HepG2 (cell line): Measurements from ENCODE around the gene SEPTIN2. TPM values are rescaled to one million over a fixed set of nuclear protein-coding genes. Genes with fewer than 3 reads are reported as not detected.

ENCODE experiments used
- ASH2L ChIP-seq: fragments of 300-600, 200-600 bp; sonication (generic); IDR thresholded peaks from 2 replicates; pipeline ENCODE4 v1.7.0; 2017; ENCODE audit warnings: low read depth, mild to moderate bottlenecking, moderate library complexity, mixed read lengths, low read length; ENCODE audit not compliant: insufficient read length
- FOXP1 ChIP-seq, 2 experiments: fragments of 450-650 bp in 1 of 2; IDR thresholded peaks; 2 replicates each; pipeline ENCODE4 v1.6.1; 2017 to 2018; ENCODE audit warnings: antibody characterized with exemption in 1 of 2
- GPN1 ChIP-seq: sonication (generic); formaldehyde crosslinking; IDR thresholded peaks from 2 replicates; pipeline ENCODE4 v1.5.1; 2020; ENCODE audit warnings: missing genetic modification reagents, borderline replicate concordance
- MAFK ChIP-seq, 2 experiments: IDR thresholded peaks in 1 of 2; conservative IDR thresholded peaks in 1 of 2; 2 replicates each; pipeline ENCODE4 v1.6.1; 2011; ENCODE audit warnings: improper control_type of control experiment in 2 of 2, low read length in 2 of 2
- NFE2L1 ChIP-seq: sonication (generic); formaldehyde crosslinking; IDR thresholded peaks from 2 replicates; pipeline ENCODE4 v1.4.0; 2020; ENCODE audit warnings: missing genetic modification reagents, mild to moderate bottlenecking, borderline replicate concordance
- NFE2L2 ChIP-seq: fragments of 150-350 bp; IDR thresholded peaks from 2 replicates; pipeline ENCODE4 v1.6.1; 2014; ENCODE audit warnings: low read length
- PPARG ChIP-seq: conservative IDR thresholded peaks from 2 replicates; pipeline ENCODE4 v1.6.1; 2016; ENCODE audit warnings: missing biosample characterization, missing genetic modification reagents
- RAD21 ChIP-seq: fragments of 450-650 bp; formaldehyde crosslinking; IDR thresholded peaks from 2 replicates; pipeline ENCODE4 v1.5.0; 2020; ENCODE audit warnings: mild to moderate bottlenecking
- SP1 ChIP-seq, 2 experiments: fragments of 450-650 bp in 1 of 2; sonication (generic) in 1 of 2; formaldehyde crosslinking in 1 of 2; IDR thresholded peaks; 2 replicates each; pipeline versions ENCODE4 v1.4.0 to v1.6.1; 2016 to 2020; ENCODE audit warnings: missing genetic modification reagents in 1 of 2
- SP2 ChIP-seq: sonication (generic); formaldehyde crosslinking; IDR thresholded peaks from 2 replicates; pipeline ENCODE4 v1.5.1; 2020; ENCODE audit warnings: mild to moderate bottlenecking, missing genetic modification reagents
- THYN1 ChIP-seq: sonication (generic); formaldehyde crosslinking; IDR thresholded peaks from 2 replicates; pipeline ENCODE4 v1.8.1; 2023; ENCODE audit warnings: low read depth, mild to moderate bottlenecking, moderate library complexity, missing genetic modification reagents, borderline replicate concordance
- TRIM24 ChIP-seq: sonication (generic); formaldehyde crosslinking; IDR thresholded peaks from 2 replicates; pipeline ENCODE4 v1.8.0; 2022; ENCODE audit warnings: mild to moderate bottlenecking, missing genetic modification reagents
- ZC3H4 ChIP-seq: sonication (generic); formaldehyde crosslinking; IDR thresholded peaks from 2 replicates; pipeline ENCODE4 v1.4.0; 2020; ENCODE audit warnings: missing genetic modification reagents, borderline replicate concordance
- ZFP41 ChIP-seq: sonication (generic); formaldehyde crosslinking; IDR thresholded peaks from 2 replicates; pipeline ENCODE4 v1.4.0; 2020; ENCODE audit warnings: mild to moderate bottlenecking, missing genetic modification reagents, borderline replicate concordance
- ZNF225 ChIP-seq: sonication (generic); formaldehyde crosslinking; IDR thresholded peaks from 2 replicates; pipeline ENCODE4 v1.4.0; 2020; ENCODE audit warnings: mild to moderate bottlenecking, missing genetic modification reagents
- ZNF34 ChIP-seq: sonication (generic); formaldehyde crosslinking; IDR thresholded peaks from 2 replicates; pipeline ENCODE4 v1.4.0; 2020; ENCODE audit warnings: mild to moderate bottlenecking, missing genetic modification reagents, borderline replicate concordance
- ZZZ3 ChIP-seq: sonication (generic); formaldehyde crosslinking; IDR thresholded peaks from 2 replicates; pipeline ENCODE4 v1.4.0; 2020; ENCODE audit warnings: missing genetic modification reagents, mild to moderate bottlenecking, borderline replicate concordance
- polyA plus RNA-seq, 8 experiments: library from polyadenylated mRNA; depleted of rRNA in 3 of 8; stranded (reverse) in 7 of 8; unstranded in 1 of 8; fragments of >200 nt; fragmentation: Illumina TruSeq in 4 of 8; extraction: Trizol in 4 of 8; gene quantifications; 2 replicates each; pipeline versions ENCODE4 v1.2.1 to v1.2.3, GENCODE V29; 2011 to 2016; ENCODE audit warnings: low read depth in 4 of 8, missing spikeins in 1 of 8, mixed read lengths in 1 of 8; ENCODE audit not compliant: insufficient read depth in 1 of 8
- total RNA-seq, 5 experiments: library from RNA; depleted of rRNA; stranded (reverse); fragments of >200 nt; fragmentation: Illumina TruSeq; extraction: Trizol; gene quantifications; 2 replicates each; pipeline ENCODE4 v1.2.3, GENCODE V29; 2016; ENCODE audit warnings: low read depth in 1 of 5
- TF ChIP-seq, protein P1 (sequence below): sonication (generic); formaldehyde crosslinking; IDR thresholded peaks from 2 replicates; pipeline ENCODE4 v1.8.0; 2022; ENCODE audit warnings: missing genetic modification reagents, low read depth, mild to moderate bottlenecking, borderline replicate concordance
- TF ChIP-seq, protein P2 (sequence below): sonication (generic); formaldehyde crosslinking; IDR thresholded peaks from 2 replicates; pipeline ENCODE4 v1.4.0; 2020; ENCODE audit warnings: missing genetic modification reagents
- TF ChIP-seq, protein P3 (sequence below): IDR thresholded peaks from 2 replicates; pipeline ENCODE4 v1.6.1; 2016; ENCODE audit warnings: missing compliant biosample characterization, missing genetic modification reagents, borderline replicate concordance
- TF ChIP-seq, protein P4 (sequence below): sonication (generic); formaldehyde crosslinking; IDR thresholded peaks from 2 replicates; pipeline ENCODE4 v1.5.0; 2020; ENCODE audit warnings: mild to moderate bottlenecking, missing genetic modification reagents
- TF ChIP-seq, protein P5 (sequence below): sonication (generic); formaldehyde crosslinking; IDR thresholded peaks from 2 replicates; pipeline ENCODE4 v1.5.0; 2020; ENCODE audit warnings: mild to moderate bottlenecking, low read depth, missing genetic modification reagents, borderline replicate concordance

Gene SEPTIN2
- total and polyA plus RNA-seq, 2 of the 13 experiments (the other 11 are each of a cell fraction or from before 2014, with no cell fraction given): 493 to 733 TPM

DNA sequence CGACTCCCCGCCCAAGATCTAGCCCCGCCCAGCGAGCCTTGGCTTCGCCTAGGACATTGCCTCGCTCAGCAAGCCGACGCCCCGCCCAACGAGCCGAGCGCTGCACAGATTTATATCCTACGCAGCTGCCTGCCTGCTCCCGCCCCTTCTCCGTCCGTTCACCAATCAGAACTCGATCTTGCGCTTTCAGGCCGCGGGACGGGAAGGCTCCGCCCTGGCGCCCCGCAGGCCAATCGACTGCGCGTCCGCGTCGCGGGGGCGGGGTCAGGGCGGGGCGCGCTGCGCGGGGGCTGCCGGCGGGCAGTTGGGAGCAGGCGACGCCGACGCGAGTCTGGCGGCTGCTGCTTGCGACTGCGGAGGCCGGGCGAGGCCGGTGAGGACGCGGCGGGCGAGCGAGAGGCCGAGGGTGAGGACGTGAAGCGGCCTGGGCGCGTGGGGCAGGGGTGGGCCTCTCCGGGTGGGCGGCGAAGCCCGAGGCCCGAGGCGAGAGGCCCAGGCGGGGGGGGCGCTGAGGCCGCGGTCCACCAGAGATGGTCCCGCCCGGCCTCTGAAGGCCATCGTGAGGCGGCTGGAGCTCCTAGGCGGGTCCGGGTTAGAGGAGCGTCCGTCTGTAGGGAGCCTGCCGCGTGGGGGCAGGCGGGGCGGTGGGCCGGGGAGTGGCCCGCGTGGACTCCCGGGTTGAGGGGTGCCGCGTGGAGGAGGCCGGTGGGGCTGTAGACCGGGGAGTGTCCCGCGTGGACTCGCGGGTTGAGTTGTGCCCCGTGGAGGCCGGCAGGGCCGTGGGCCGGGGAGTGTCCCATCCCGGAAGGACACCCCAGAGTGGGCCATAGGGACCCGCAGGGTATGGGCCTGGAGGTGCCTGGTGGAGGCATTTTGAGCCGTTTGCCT is 40.5 kb downstream of the SEPTIN2 start, which contains the start of gene FARP2 (continued):
- TF ChIP-seq PPARG (no peak), TRIM24 (CRISPR knock-in tag) (no peak), NFE2L1 (CRISPR knock-in tag) (no peak), ZC3H4 (CRISPR knock-in tag) (no peak), RAD21 (CRISPR knock-in tag) (peak; percentile 42), ZNF225 (CRISPR knock-in tag) (no peak), SP1 (IDR thresholded peaks at IDR 0.05) (no peak), SP1 (CRISPR knock-in tag; IDR thresholded peaks at IDR 0.05) (peak; percentile 85), THYN1 (0 out of 2 replicates have a peak, but pooled peaks have one; percentile 29), ASH2L (peak; percentile 75), FOXP1 (IDR thresholded peaks at IDR 0.05) (no peak), FOXP1 (CRISPR knock-in tag; IDR thresholded peaks at IDR 0.05) (no peak), ZNF34 (peak; percentile 86), NFE2L2 (no peak), GPN1 (no peak), MAFK (conservative IDR thresholded peaks at IDR 0.05 in 1 of 2, IDR thresholded peaks at IDR 0.05 in 1 of 2; ENCODE audit: low read length in 2 of 2) (peak in 1 of 2 experiments; percentile 15; a peak in 1 of 4 replicates), ZZZ3 (CRISPR knock-in tag) (no peak), ZFP41 (CRISPR knock-in tag) (no peak), SP2 (CRISPR knock-in tag) (peak; percentile 87)
- TF ChIP-seq, protein P1, sequence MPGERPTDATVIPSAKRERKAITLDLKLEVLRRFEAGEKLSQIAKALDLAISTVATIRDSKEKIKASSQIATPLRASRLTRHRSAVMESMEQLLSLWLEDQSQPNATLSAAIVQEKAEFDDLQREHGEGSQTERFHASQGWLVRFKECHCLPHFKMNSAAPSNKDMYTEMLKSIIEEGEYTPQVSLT: no peak
- TF ChIP-seq, protein P2, sequence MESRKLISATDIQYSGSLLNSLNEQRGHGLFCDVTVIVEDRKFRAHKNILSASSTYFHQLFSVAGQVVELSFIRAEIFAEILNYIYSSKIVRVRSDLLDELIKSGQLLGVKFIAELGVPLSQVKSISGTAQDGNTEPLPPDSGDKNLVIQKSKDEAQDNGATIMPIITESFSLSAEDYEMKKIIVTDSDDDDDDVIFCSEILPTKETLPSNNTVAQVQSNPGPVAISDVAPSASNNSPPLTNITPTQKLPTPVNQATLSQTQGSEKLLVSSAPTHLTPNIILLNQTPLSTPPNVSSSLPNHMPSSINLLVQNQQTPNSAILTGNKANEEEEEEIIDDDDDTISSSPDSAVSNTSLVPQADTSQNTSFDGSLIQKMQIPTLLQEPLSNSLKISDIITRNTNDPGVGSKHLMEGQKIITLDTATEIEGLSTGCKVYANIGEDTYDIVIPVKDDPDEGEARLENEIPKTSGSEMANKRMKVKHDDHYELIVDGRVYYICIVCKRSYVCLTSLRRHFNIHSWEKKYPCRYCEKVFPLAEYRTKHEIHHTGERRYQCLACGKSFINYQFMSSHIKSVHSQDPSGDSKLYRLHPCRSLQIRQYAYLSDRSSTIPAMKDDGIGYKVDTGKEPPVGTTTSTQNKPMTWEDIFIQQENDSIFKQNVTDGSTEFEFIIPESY (CRISPR knock-in tag): peak; percentile 6; the same call in 1 of the 2 replicates
- TF ChIP-seq, protein P3, sequence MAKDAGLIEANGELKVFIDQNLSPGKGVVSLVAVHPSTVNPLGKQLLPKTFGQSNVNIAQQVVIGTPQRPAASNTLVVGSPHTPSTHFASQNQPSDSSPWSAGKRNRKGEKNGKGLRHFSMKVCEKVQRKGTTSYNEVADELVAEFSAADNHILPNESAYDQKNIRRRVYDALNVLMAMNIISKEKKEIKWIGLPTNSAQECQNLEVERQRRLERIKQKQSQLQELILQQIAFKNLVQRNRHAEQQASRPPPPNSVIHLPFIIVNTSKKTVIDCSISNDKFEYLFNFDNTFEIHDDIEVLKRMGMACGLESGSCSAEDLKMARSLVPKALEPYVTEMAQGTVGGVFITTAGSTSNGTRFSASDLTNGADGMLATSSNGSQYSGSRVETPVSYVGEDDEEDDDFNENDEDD (CRISPR knock-in tag): peak; percentile 71; the same call in 1 of the 2 replicates
- TF ChIP-seq, protein P4, sequence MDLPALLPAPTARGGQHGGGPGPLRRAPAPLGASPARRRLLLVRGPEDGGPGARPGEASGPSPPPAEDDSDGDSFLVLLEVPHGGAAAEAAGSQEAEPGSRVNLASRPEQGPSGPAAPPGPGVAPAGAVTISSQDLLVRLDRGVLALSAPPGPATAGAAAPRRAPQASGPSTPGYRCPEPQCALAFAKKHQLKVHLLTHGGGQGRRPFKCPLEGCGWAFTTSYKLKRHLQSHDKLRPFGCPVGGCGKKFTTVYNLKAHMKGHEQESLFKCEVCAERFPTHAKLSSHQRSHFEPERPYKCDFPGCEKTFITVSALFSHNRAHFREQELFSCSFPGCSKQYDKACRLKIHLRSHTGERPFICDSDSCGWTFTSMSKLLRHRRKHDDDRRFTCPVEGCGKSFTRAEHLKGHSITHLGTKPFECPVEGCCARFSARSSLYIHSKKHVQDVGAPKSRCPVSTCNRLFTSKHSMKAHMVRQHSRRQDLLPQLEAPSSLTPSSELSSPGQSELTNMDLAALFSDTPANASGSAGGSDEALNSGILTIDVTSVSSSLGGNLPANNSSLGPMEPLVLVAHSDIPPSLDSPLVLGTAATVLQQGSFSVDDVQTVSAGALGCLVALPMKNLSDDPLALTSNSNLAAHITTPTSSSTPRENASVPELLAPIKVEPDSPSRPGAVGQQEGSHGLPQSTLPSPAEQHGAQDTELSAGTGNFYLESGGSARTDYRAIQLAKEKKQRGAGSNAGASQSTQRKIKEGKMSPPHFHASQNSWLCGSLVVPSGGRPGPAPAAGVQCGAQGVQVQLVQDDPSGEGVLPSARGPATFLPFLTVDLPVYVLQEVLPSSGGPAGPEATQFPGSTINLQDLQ (CRISPR knock-in tag): peak; percentile 53; the same call in 1 of the 2 replicates
- TF ChIP-seq, protein P5, sequence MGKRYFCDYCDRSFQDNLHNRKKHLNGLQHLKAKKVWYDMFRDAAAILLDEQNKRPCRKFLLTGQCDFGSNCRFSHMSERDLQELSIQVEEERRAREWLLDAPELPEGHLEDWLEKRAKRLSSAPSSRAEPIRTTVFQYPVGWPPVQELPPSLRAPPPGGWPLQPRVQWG (CRISPR knock-in tag): no peak
